GM12878 (cell line): ENCODE data around the gene PRKCE. TPM values are rescaled to one million over a fixed set of nuclear protein-coding genes. Genes with fewer than 3 reads are reported as not detected.

Experiments
- ATAC-seq: fragments of 200-7000 bp; cut with Tn5 transposase; 3 replicates; pipeline ENCODE4 v1.9.1; 2020; ENCODE audit warnings: mild to moderate bottlenecking, moderate library complexity
- BruUV-seq: library from RNA; stranded (reverse); fragments of 400-500 nt; replicated peaks from 2 replicates; lab custom pipeline; 2021; lab: Mats Ljungman, UMichigan
- CTCF ChIA-PET: fragments of 300-600 bp; sonication (Branson Sonifier 250); formaldehyde crosslinking; extraction: SDS; loops from one replicate; lab custom pipeline; 2021; ENCODE audit warnings: inconsistent platforms; lab: Yijun Ruan, JAX
- POLR2A ChIA-PET: fragments of 350-600 bp; formaldehyde crosslinking; extraction: SDS; loops from one replicate; lab custom pipeline; 2021; ENCODE audit warnings: inconsistent platforms; lab: Charles Lee
- RAD21 ChIA-PET: fragments of 300-600 bp; sonication (Branson Sonifier 250); formaldehyde crosslinking; loops from one replicate; lab custom pipeline; 2023; ENCODE audit warnings: antibody characterized with exemption; ENCODE audit not compliant: unreplicated experiment; lab: Charles Lee
- SMC1A ChIA-PET: fragments of 300-600 bp; sonication (Branson Sonifier 250); formaldehyde crosslinking; loops from one replicate; lab custom pipeline; 2023; ENCODE audit not compliant: unreplicated experiment, uncharacterized antibody; lab: Charles Lee
- DNase-seq: peaks from one replicate; pipeline ENCODE4 v3.0.0-alpha.2; 2011; ENCODE audit warnings: low read depth, low spot score
- FAIRE-seq: peaks from 3 replicates; lab custom pipeline; 2011; peaks lifted over from hg19 to GRCh38; lab: Jason Lieb, UNC
- H2AFZ ChIP-seq: 2 replicates; pipeline ENCODE4 v1.6.0; 2011; ENCODE audit warnings: low read depth, low read length, control low read depth; ENCODE audit not compliant: control insufficient read depth
- H3K27ac ChIP-seq: 2 replicates; pipeline ENCODE4 v1.5.1; 2011; ENCODE audit warnings: control low read depth; ENCODE audit not compliant: control insufficient read depth, insufficient read depth
- H3K27me3 ChIP-seq, 2 experiments: replicated peaks in 1 of 2; 2 replicates each; pipeline versions ENCODE4 v1.6.0 to v1.6.1; 2011; ENCODE audit warnings: low read length in 1 of 2; ENCODE audit not compliant: control insufficient read depth in 2 of 2, insufficient read depth in 2 of 2
- H3K36me3 ChIP-seq, 2 experiments: 2 replicates each; pipeline ENCODE4 v1.5.1; 2011; ENCODE audit warnings: low read length in 1 of 2; ENCODE audit not compliant: control insufficient read depth in 2 of 2, insufficient read depth in 2 of 2
- H3K4me1 ChIP-seq: 2 replicates; pipeline ENCODE4 v1.6.1; 2011; ENCODE audit warnings: mild to moderate bottlenecking, low read length, moderate library complexity, mixed read lengths; ENCODE audit not compliant: control insufficient read depth, insufficient read depth
- H3K4me2 ChIP-seq: 2 replicates; pipeline ENCODE4 v1.6.0; 2011; ENCODE audit warnings: control low read depth; ENCODE audit not compliant: control insufficient read depth, insufficient read depth
- H3K4me3 ChIP-seq: fragments of 200-600 bp; sonication (generic); 2 replicates; pipeline ENCODE4 v1.5.1; 2016
- H3K79me2 ChIP-seq: 2 replicates; pipeline ENCODE4 v1.6.0; 2011; ENCODE audit warnings: low read length; ENCODE audit not compliant: control insufficient read depth, insufficient read depth
- H3K9ac ChIP-seq: 2 replicates; pipeline ENCODE4 v1.8.0; 2011; ENCODE audit warnings: low read length, control low read depth, mixed read lengths; ENCODE audit not compliant: control insufficient read depth, insufficient read depth
- H3K9me3 ChIP-seq: replicated peaks from 3 replicates; pipeline ENCODE4 v1.5.1; 2011; ENCODE audit warnings: mild to moderate bottlenecking, low read length; ENCODE audit not compliant: control insufficient read depth, insufficient read depth
- H4K20me1 ChIP-seq: 2 replicates; pipeline ENCODE4 v1.6.0; 2011; ENCODE audit not compliant: control insufficient read depth, insufficient read depth
- CBFB ChIP-seq: IDR thresholded peaks from 2 replicates; pipeline ENCODE4 v1.6.1; 2016; ENCODE audit warnings: antibody characterized with exemption, low read depth
- CTCF ChIP-seq, 3 experiments: IDR thresholded peaks in 2 of 3; conservative IDR thresholded peaks in 1 of 3; 2 replicates each; pipeline ENCODE4 v1.5.1; 2011; ENCODE audit warnings: low read depth in 3 of 3, low read length in 3 of 3, mild to moderate bottlenecking in 3 of 3, control low read depth in 2 of 3, moderate library complexity in 2 of 3, inconsistent platforms in 1 of 3, mixed read lengths in 1 of 3; ENCODE audit not compliant: control insufficient read depth in 2 of 3, insufficient read depth in 1 of 3; ENCODE audit errors: extremely low read depth in 1 of 3
- FOS ChIP-seq: IDR thresholded peaks from 3 replicates; pipeline ENCODE4 v1.6.1; 2011; ENCODE audit warnings: borderline replicate concordance; ENCODE audit not compliant: insufficient read length; ENCODE audit errors: extremely low read depth
- LARP7 ChIP-seq: fragments of 450-650 bp; IDR thresholded peaks from 2 replicates; pipeline ENCODE4 v1.6.1; 2017; ENCODE audit warnings: mild to moderate bottlenecking
- NFYB ChIP-seq: IDR thresholded peaks from 2 replicates; pipeline ENCODE4 v1.6.1; 2011; ENCODE audit warnings: low read depth, mild to moderate bottlenecking, low read length, improper control_type of control experiment, moderate library complexity; ENCODE audit not compliant: insufficient read depth
- NR2C1 ChIP-seq: fragments of 450-650 bp; IDR thresholded peaks from 2 replicates; pipeline ENCODE4 v1.6.1; 2017; ENCODE audit warnings: antibody characterized with exemption, mild to moderate bottlenecking, moderate library complexity
- NRF1 ChIP-seq: conservative IDR thresholded peaks from 2 replicates; pipeline ENCODE4 v1.6.1; 2011; ENCODE audit warnings: mild to moderate bottlenecking, low read depth, low read length, improper control_type of control experiment
- RAD21 ChIP-seq: IDR thresholded peaks from 2 replicates; pipeline ENCODE4 v1.6.1; 2011; ENCODE audit warnings: mild to moderate bottlenecking, low read depth, low read length, moderate library complexity; ENCODE audit not compliant: insufficient read depth
- TCF12 ChIP-seq: IDR thresholded peaks from 2 replicates; pipeline ENCODE4 v1.6.1; 2011; ENCODE audit warnings: low read depth, mild to moderate bottlenecking, low read length
- ZBTB11 ChIP-seq: fragments of 450-650 bp; formaldehyde crosslinking; IDR thresholded peaks from 2 replicates; pipeline ENCODE4 v1.5.0; 2022; ENCODE audit warnings: mild to moderate bottlenecking, missing genetic modification characterization
- ZZZ3 ChIP-seq: IDR thresholded peaks from 2 replicates; pipeline ENCODE4 v1.6.1; 2011; ENCODE audit warnings: low read depth; ENCODE audit not compliant: control insufficient read depth, insufficient read length
- WGBS: methylation state at CpG from one replicate; pipeline ENCODE4 v1.1.6; 2016; ENCODE audit warnings: low lambda C conversion rate; ENCODE audit not compliant: insufficient replicate concordance, insufficient coverage; ENCODE audit errors: missing lambda C conversion rate; 5-methylcytosine and 5-hydroxymethylcytosine counted together
- in situ Hi-C: fragments of 300-500 bp; cut with MboI; formaldehyde crosslinking; loops from 9 replicates; pipeline ENCODE4 v1.14.3; 2018; ENCODE audit warnings: mixed read lengths
- intact Hi-C: fragments of 100-400 bp; cut with micrococcal nuclease; formaldehyde crosslinking; loops from one replicate; pipeline ENCODE4 v1.14.2; 2022; ENCODE audit not compliant: unreplicated experiment
- polyA plus RNA-seq, 11 experiments: library from polyadenylated mRNA; depleted of rRNA in 4 of 11; unstranded in 6 of 11; stranded (reverse) in 5 of 11; fragments of >200 nt; fragmentation: Nextera tagmentation in 4 of 11; fragmentation: Illumina TruSeq in 1 of 11; extraction: Ambion mirVana in 4 of 11; extraction: Trizol in 1 of 11; gene quantifications; 1 replicate in 1 of 11; 2 replicates in 10 of 11; pipeline versions ENCODE4 v1.2.1 to v1.2.3, GENCODE V29; 2011 to 2016; ENCODE audit warnings: inconsistent platforms in 2 of 11, missing spikeins in 2 of 11, low read depth in 1 of 11
- total RNA-seq, 4 experiments: library from RNA; depleted of rRNA in 3 of 4; stranded (reverse); fragments of >200 nt in 3 of 4; fragmentation: Illumina TruSeq in 1 of 4; extraction: Trizol in 1 of 4; gene quantifications; 2 replicates each; pipeline versions ENCODE4 v1.2.1 to v1.2.3, GENCODE V29; 2013 to 2021
- TF ChIP-seq, protein P1 (sequence below): fragments of 450-650 bp; conservative IDR thresholded peaks from 2 replicates; pipeline ENCODE4 v1.6.1; 2017; ENCODE audit warnings: mild to moderate bottlenecking, moderate library complexity

PRKCE gene
- total and polyA plus RNA-seq, 10 of the 15 experiments (the other 5 are each of a cell fraction or from before 2014, with no cell fraction given) = 2.6 to 28.2 (median 11.3) TPM

DNA sequence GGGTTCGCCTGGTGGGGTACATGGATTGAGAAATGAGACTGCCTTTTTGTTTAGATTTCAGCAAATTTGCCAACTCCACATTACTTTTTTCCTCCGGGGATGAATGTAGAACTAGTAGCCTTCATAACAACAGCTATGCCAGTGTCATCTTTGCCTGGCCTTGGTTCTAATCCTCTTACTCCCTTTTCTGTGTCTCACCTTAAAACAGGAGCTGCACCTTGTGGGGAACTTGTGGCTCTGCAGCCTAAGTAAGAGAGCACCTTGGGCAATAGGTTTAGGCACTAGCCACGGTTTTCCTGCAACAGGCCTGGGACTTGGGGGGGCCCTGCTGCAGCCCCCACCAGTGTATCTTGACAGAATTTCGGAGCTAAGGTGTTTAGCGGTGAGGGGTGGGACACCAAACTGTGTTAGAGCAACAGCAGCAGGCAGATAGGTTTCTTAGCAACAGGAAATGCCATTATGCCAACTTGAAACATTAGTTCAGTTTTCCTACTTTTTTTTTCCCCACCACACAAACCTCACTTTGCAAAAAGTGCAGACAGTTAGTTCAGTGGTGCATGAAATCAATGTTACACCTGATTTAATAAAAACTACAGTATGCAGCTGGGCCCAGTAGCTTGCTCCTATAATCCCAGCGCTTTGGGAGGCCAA lies 173.7 kb downstream of the PRKCE start:
- H3K4me1 ChIP-seq = no peaks in the 10 kb centered on the region
- no TSS peak for BruUV-seq
- no peaks in the 10 kb centered on the region for H3K27me3 ChIP-seq
- no peak overlapping the region for H3K4me3 ChIP-seq
- no peak overlapping the region for H3K4me2 ChIP-seq
- 51% methylated on average over 6 of the region's 6 CpGs for WGBS
- no peaks in the 10 kb centered on the region for H4K20me1 ChIP-seq
- no peaks in the 10 kb centered on the region for H3K79me2 ChIP-seq
- H3K9ac ChIP-seq = no peak overlapping the region
- no peak overlapping the region for H2AFZ ChIP-seq
- ATAC-seq (peak; percentile 48; the same call in 2 of the 3 replicates), FAIRE-seq (no peak), DNase-seq (no peak)
- SMC1A ChIA-PET = interaction anchor here (0.6 to 4.5 kb wide), 12 partner anchors 8 to 187 kb away, joined by 3 to 28 read pairs (median 4); no protein-coding TSS in a partner anchor
- in situ Hi-C loops = no loop called here
- RAD21 ChIA-PET = interaction anchor here (0.6 to 3.4 kb wide), 4 partner anchors 9 to 1636 kb away, joined by 4 to 17 read pairs (median 4); no protein-coding TSS in a partner anchor
- H3K36me3 ChIP-seq = no peaks in the 10 kb centered on the region; a peak in 2 of 4 replicates
- no peak for TF ChIP-seq LARP7
- TF ChIP-seq NR2C1 = no peak
- no peak for TF ChIP-seq CBFB
- TF ChIP-seq CTCF (IDR thresholded peaks at IDR 0.05 in 2 of 3, conservative IDR thresholded peaks at IDR 0.05 in 1 of 3; ENCODE audit: control insufficient read depth in 2 of 3, extremely low read depth in 1 of 3, insufficient read depth in 1 of 3, low read depth in 3 of 3, low read length in 3 of 3) = peak; percentile 15 to 23 (median 21); a peak in 2 of 6 replicates
- no peak for TF ChIP-seq NRF1
- TF ChIP-seq RAD21 = peak; percentile 51
- no peak for TF ChIP-seq FOS
- TF ChIP-seq ZBTB11 = no peak
- no peak for TF ChIP-seq NFYB
- no peak for TF ChIP-seq ZZZ3
- TF ChIP-seq TCF12 = no peak
- TF ChIP-seq, protein P1, sequence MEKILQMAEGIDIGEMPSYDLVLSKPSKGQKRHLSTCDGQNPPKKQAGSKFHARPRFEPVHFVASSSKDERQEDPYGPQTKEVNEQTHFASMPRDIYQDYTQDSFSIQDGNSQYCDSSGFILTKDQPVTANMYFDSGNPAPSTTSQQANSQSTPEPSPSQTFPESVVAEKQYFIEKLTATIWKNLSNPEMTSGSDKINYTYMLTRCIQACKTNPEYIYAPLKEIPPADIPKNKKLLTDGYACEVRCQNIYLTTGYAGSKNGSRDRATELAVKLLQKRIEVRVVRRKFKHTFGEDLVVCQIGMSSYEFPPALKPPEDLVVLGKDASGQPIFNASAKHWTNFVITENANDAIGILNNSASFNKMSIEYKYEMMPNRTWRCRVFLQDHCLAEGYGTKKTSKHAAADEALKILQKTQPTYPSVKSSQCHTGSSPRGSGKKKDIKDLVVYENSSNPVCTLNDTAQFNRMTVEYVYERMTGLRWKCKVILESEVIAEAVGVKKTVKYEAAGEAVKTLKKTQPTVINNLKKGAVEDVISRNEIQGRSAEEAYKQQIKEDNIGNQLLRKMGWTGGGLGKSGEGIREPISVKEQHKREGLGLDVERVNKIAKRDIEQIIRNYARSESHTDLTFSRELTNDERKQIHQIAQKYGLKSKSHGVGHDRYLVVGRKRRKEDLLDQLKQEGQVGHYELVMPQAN = no peak
- H3K27ac ChIP-seq = no peak overlapping the region
- intact Hi-C loops = no loop called here
- POLR2A ChIA-PET = interaction anchor here (1.5 to 1.6 kb wide), 2 partner anchors 8 to 9 kb away, joined by 3 to 5 read pairs; no protein-coding TSS in a partner anchor
- H3K9me3 ChIP-seq = peaks cover 2% of the 10 kb centered on the region
- CTCF ChIA-PET = interaction anchor here (0.6 to 2.0 kb wide), 9 partner anchors 9 to 182 kb away, joined by 3 to 8 read pairs (median 3); no protein-coding TSS in a partner anchor
